Kidney (tissue), 14 donors: ENCODE results near the gene PPAN. TPM values are rescaled to one million over a fixed set of nuclear protein-coding genes. Genes with fewer than 3 reads are reported as not detected.

Experiments
- DNase-seq, 5 donors: peaks; one replicate each; pipeline ENCODE4 v3.0.0-alpha.2; 2013 to 2020
- FAIRE-seq: peaks from 2 replicates; lab custom pipeline; 2012; peaks lifted over from hg19 to GRCh38; lab: Jason Lieb, UNC
- H3K27ac ChIP-seq, 2 donors: one replicate each; pipeline ENCODE4 v1.7.0; 2013; ENCODE audit warnings: low read depth in 2 of 2, low read length in 2 of 2, inconsistent platforms in 1 of 2
- H3K27me3 ChIP-seq: one replicate; pipeline ENCODE4 v1.7.1; 2013; ENCODE audit warnings: low read length, inconsistent platforms; ENCODE audit not compliant: control insufficient read depth, insufficient read depth
- H3K36me3 ChIP-seq, 3 donors: one replicate each; pipeline versions ENCODE4 v1.7.0 to v1.7.1; 2013; ENCODE audit warnings: low read length in 3 of 3, control low read depth in 1 of 3, inconsistent platforms in 1 of 3; ENCODE audit not compliant: insufficient read depth in 3 of 3, control insufficient read depth in 2 of 3
- H3K4me1 ChIP-seq, 3 donors: one replicate each; pipeline versions ENCODE4 v1.7.0 to v1.7.1; 2013; ENCODE audit warnings: low read length in 3 of 3, inconsistent platforms in 1 of 3, low read depth in 1 of 3; ENCODE audit not compliant: control insufficient read depth in 2 of 3, insufficient read depth in 2 of 3
- H3K4me3 ChIP-seq, 3 donors: one replicate each; pipeline versions ENCODE4 v1.7.0 to v1.8.1; 2013; ENCODE audit warnings: low read length in 3 of 3, control low read depth in 1 of 3, inconsistent platforms in 1 of 3
- H3K9ac ChIP-seq, 3 donors: one replicate each; pipeline versions ENCODE4 v1.7.0 to v1.7.1; 2013; ENCODE audit warnings: low read length in 3 of 3, control low read depth in 1 of 3, inconsistent platforms in 1 of 3
- H3K9me3 ChIP-seq, 3 donors: one replicate each; pipeline versions ENCODE4 v1.7.0 to v1.7.1; 2013; ENCODE audit warnings: low read length in 3 of 3, control low read depth in 1 of 3, inconsistent platforms in 1 of 3; ENCODE audit not compliant: control insufficient read depth in 2 of 3, insufficient read depth in 1 of 3
- intact Hi-C: fragments of 100-400 bp; cut with DNase I; formaldehyde crosslinking; loops from one replicate; pipeline ENCODE4 v1.11.1; 2022
- polyA plus RNA-seq: library from polyadenylated mRNA; stranded (reverse); fragments of 350-450 nt; fragmentation: Illumina TruSeq; extraction: RNeasy Lipid Tissue Mini Kit (QIAGEN cat#74804); gene quantifications from one replicate; pipeline ENCODE4 v1.2.3, GENCODE V29; 2014; ENCODE audit warnings: low read depth, low replicate concordance; ENCODE audit not compliant: insufficient read depth
- total RNA-seq: library from RNA; stranded (reverse); fragmentation: NEBNext Ultra II Directional; extraction: Animal tissue kit (Norgen Biotek cat#: 25700); gene quantifications from one replicate; pipeline ENCODE4 v1.2.1, GENCODE V29; 2021
- TF ChIP-seq, protein P1 (sequence below): IDR thresholded peaks from 3 replicates; pipeline ENCODE4 v1.5.1; 2012; ENCODE audit warnings: mild to moderate bottlenecking, moderate library complexity, borderline replicate concordance; ENCODE audit not compliant: insufficient read depth; ENCODE audit errors: extremely low read depth
- donor health status: control.
- donor health status: control.
- donor health status: control.
- donor health status: control.
- donor health status: control.
- donor health status: DM: yes; HTN: yes; CAD: no.
- donor health status: Normal renal cell carcinoma (clear cell type).

The PPAN gene
- total and polyA plus RNA-seq, 2 donors from 2014 or later: 25.2 to 43.2 TPM

GRCh38 chr19:10086591-10087192, 19.5 kb upstream of the PPAN start:
- H3K9me3 ChIP-seq: peaks cover 0 to 2% (median 0%) of the 10 kb centered on the region in 3 donors
- peak overlapping the region in 2 of 3 donors; percentile 50 to 95 for H3K9ac ChIP-seq
- intact Hi-C loops: no loop called here
- H3K4me1 ChIP-seq: peaks cover 0 to 5% (median 0%) of the 10 kb centered on the region in 3 donors
- DNase-seq: peak; percentile 30 to 83 (median 66)
- peaks cover 0 to 11% (median 5%) of the 10 kb centered on the region in 3 donors for H3K36me3 ChIP-seq
- H3K27me3 ChIP-seq: no peaks in the 10 kb centered on the region
- H3K4me3 ChIP-seq: peak overlapping the region; percentile 61 to 80 (median 77)
- TF ChIP-seq, protein P1, sequence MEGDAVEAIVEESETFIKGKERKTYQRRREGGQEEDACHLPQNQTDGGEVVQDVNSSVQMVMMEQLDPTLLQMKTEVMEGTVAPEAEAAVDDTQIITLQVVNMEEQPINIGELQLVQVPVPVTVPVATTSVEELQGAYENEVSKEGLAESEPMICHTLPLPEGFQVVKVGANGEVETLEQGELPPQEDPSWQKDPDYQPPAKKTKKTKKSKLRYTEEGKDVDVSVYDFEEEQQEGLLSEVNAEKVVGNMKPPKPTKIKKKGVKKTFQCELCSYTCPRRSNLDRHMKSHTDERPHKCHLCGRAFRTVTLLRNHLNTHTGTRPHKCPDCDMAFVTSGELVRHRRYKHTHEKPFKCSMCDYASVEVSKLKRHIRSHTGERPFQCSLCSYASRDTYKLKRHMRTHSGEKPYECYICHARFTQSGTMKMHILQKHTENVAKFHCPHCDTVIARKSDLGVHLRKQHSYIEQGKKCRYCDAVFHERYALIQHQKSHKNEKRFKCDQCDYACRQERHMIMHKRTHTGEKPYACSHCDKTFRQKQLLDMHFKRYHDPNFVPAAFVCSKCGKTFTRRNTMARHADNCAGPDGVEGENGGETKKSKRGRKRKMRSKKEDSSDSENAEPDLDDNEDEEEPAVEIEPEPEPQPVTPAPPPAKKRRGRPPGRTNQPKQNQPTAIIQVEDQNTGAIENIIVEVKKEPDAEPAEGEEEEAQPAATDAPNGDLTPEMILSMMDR: no peak
- no peak for FAIRE-seq
- peak overlapping the region; percentile 80 to 83 for H3K27ac ChIP-seq

GRCh38 chr19:10087296-10088061, 18.7 kb upstream of the PPAN start:
- Histone ChIP-seq H3K27ac (peak overlapping the region in 1 of 2 donors; percentile 83), H3K4me1 (peaks cover 0 to 5% (median 0%) of the 10 kb centered on the region in 3 donors), H3K9ac (peak overlapping the region in 1 of 3 donors; percentile 95), H3K9me3 (peaks cover 0 to 2% (median 0%) of the 10 kb centered on the region in 3 donors), H3K36me3 (peaks cover 0 to 11% (median 5%) of the 10 kb centered on the region in 3 donors), H3K27me3 (no peaks in the 10 kb centered on the region), H3K4me3 (peak overlapping the region in 1 of 3 donors; percentile 80)
- intact Hi-C loops: no loop called here
- DNase-seq: no peak
- no peak for FAIRE-seq
- TF ChIP-seq, protein P1: no peak

GRCh38 chr19:10088949-10089554, 17.1 kb upstream of the PPAN start:
- Histone ChIP-seq H3K4me1 (peaks cover 0 to 5% (median 0%) of the 10 kb centered on the region in 3 donors), H3K27me3 (no peaks in the 10 kb centered on the region), H3K9ac (no peak overlapping the region), H3K27ac (no peak overlapping the region), H3K9me3 (peaks cover 0 to 2% (median 0%) of the 10 kb centered on the region in 3 donors), H3K36me3 (peaks cover 0 to 11% (median 5%) of the 10 kb centered on the region in 3 donors), H3K4me3 (no peak overlapping the region)
- TF ChIP-seq, protein P1: no peak
- intact Hi-C loops: no loop called here
- FAIRE-seq (no peak), DNase-seq (no peak)
